ENCODE data around the gene C5AR2.
"Not testable (repeated sequence)": the region's sequence is repeated elsewhere in the genome, so short reads cannot be mapped to it uniquely, and the experiment has no call there.

C5AR2 gene

DNA sequence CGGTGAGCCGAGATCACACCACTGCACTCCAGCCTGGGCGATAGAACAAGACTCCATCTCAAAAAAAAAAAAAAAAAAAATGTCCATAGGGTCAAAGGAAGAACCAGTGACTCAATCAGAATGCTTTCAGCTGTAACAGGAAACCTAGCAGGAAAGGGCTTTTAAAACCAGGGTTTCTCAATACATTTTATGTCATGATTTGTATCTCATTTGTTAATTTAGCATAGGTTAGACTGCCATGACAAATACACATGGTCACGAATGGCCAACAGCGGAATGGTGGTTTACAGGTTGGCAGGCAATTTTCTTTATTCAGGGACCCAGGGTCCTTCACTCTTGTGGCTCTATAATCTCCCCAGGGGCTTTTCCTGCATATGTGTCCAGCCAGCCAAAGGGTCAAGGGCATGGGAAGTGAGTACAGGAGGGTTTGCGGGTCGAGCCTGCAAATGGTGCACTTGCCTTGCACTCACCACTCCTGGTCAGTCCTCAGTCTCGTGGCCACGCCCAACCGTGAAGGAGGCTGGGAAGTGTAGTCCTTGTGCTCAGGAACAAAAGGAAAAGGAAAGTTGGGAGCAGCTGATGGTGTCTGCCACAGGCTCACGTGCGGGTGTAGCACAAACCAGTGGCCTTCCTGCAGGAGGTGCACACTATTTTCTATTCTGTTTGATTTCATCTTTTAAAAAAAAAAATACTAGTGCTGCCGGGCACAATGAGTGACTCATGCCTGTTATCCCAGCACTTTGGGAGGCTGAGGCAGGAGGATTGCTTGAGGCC is 32.0 kb downstream of the C5AR2 start:
- DNase-seq = no peak

DNA sequence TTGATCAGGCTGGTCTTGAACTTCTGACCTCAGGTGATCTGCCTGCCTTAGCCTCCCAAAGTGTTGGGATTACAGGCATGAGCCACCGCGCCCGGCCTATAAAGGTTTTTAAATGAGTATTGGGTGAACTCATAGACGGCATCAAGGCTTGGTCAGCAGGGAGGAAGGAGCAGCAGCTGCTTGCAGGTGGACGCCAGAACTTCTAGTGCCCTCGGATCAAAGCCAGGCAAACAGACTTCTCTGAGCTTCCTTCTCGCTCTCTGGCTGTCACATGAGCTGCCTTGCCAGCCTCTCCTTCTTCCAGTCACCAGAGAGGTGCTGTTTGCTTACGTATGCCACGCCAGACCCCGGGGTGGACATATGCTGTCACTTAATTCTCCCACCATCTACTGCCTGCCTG is 33.5 kb downstream of the C5AR2 start:
- not testable (repeated sequence) for DNase-seq

DNA sequence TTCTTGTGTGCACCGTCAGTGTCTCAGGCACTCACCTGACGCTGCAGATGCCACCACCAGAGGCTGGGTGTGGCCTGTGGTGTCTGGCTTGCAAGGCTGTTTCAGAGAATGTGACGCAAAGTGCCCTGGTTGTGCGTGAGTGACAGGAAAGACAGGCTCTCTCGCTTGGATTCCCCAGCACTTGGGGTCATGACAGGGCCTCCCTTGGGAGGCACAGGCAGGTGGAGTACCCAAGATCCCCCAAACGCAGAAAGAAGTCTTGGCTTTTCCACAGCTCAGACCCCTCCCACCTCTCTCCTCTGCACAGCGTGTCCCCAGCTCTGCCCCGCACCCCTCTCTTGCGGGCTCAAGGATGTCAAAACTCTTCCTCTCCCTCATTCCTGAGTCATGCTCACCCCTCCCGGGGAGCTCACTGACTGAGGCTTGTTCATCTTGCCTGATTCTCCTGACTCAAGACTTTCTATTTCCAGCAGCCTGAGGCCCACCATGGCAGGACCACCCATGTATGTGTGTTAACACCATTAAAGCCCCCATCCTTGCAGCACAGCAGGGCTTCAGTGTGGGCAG is 38.2 kb downstream of the C5AR2 start:
- DNase-seq = peak in 1 of 2 donors; percentile 73

DNA sequence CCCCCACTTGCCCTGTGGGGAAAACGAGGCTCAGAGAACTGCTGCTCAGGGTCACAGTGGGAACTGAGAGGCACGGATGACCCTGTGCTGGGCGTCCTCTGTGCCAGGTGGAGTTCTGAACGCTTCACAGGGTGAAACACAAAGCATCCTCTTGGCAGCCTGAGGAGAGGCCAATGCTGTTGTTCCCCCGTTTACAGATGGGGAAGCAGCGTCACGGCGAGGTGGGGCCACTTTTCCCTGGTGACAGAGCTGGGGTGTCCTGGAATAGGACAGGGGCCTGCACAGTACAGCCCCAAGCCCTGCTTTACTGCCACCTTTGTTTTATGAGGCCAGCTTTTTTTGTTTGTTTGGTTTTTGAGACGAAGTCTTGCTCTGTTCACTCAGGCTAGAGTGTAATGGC is 39.3 kb downstream of the C5AR2 start:
- peak in 1 of 2 donors; percentile 26 for DNase-seq

DNA sequence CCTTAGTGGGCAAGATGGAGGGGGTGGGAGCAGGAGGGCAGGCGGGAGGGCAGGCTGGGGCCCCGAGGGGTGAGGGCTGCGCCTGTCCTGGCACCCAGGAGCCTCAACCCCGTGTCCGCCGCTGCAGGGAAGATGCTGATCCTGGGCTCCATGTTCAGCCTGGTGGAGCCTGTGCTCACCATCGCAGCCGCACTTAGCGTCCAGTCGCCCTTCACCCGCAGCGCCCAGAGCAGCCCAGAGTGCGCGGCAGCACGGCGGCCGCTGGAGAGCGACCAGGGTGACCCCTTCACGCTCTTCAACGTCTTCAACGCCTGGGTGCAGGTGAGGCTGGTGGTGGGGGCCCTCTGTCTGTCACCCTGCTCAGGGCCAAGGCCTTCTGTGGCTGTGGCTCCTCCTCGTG is 40.6 kb downstream of the C5AR2 start:
- no peak for DNase-seq

DNA sequence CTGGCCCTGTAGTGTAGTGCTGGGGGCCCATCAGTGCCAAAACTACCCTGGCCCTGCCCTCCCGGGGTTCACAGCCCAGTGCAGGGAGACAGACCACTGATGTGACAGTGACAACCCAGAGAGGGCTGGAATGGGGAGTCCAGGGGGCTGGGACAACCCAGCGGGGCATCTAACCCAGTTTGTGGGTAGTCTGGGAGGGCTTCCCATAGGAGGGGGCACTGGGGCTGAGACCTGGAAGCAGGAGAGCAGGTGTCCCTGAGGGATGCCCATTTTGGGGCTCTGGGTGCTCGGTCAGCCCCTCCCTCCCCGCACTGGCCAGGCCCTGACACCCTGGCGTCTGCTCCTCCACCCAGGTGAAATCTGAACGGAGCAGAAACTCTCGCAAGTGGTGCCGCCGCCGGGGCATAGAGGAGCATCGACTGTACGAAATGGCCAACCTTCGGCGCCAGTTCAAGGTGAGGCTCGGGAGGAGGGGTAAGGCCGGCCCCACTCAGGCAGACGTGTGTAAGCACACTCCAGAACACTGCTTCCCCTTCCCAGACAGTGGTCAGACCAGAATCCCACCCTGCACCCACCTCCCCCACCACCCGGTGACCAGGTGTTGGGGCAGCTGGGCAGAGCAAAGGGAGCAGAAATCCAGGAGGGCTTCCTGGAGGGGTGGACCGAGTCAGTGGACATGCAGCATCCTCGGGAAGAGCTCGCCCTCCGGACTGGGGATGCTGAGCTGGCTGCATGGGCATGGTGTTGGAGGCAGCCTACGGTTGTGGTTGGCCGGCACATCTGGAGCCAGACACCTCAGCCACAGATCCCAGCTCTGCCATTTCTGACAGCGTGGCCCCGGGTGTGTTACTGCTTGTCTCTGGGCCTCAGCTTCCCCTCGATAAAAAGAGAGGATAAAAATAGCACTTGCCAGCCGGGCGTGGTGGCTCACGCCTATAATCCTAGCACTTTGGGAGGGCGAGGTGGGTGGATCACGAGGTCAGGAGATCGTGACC is 41.6 kb downstream of the C5AR2 start:
- DNase-seq = no peak

DNA sequence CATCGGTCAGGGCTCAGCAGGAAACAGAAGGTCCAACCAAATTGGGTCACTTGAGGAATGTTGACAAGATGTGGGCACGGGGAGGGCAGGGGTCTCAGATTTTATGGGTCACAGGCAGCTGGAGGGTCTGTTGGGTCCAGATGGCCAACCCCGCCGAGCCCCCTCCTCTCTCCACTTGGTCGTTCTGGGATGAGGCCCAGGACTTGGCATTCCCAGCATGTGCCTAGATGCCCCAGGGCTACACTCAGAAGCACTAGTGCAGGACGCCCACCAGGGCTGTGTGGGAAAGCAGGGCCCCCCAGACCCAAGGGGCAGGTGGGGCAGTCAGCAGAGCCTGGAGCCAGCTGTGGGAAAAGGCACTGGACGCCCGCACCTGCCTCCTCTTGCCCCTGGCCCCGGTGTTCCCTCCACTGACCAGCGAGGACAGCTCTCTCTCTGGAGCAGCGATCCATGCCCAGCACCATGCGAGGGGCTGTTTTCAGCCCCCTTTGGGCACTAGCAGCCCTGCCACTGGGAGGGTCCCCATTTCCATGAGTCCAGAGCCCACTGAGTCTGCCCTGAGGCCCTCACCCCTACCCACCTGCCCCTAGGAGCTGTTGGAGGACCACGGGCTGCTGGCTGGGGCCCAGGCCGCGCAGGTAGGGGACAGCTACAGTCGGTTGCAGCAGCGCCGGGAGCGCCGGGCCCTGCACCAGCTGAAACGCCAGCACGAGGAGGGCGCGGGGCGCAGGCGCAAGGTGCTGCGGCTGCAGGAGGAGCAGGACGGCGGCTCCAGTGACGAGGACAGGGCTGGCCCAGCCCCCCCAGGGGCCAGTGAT is 43.1 kb downstream of the C5AR2 start:
- DNase-seq = no peak

DNA sequence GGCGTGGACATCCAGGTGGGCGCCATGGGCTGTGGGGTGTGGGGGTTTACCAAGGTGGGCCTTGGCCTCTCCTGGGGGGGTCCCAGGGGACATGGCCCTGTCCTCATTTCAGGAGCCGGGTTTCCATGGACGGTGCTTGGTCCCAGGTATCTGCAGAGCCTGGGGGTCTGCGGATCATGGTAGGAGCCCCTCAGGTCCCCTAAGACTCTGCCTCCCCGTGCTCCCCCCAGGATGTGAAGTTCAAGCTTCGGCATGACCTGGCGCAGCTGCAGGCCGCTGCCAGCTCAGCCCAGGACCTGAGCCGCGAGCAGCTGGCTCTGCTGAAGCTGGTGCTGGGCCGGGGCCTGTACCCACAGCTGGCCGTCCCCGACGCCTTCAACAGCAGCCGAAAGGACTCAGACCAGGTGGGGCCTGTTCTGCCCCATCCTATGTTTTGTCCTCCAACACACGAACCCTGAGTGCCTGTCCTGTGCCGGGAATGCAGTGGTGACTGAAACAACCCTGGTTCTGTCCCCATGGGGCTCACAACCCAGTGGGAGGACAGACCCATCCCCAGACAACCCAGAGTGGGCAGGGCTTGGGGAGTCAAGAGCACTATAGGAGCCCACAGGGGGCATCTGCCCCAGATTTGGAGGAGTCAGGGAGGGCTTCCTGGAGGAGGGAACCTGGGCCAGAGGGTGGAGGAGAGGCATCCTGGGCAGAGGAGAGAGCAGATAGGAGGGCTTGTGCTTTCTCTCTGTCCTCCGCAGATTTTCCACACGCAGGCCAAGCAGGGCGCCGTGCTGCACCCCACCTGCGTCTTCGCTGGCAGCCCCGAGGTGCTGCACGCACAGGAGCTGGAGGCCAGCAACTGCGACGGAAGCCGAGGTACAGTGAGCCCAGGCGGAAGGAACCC is 44.0 kb downstream of the C5AR2 start:
- DNase-seq = no peak

DNA sequence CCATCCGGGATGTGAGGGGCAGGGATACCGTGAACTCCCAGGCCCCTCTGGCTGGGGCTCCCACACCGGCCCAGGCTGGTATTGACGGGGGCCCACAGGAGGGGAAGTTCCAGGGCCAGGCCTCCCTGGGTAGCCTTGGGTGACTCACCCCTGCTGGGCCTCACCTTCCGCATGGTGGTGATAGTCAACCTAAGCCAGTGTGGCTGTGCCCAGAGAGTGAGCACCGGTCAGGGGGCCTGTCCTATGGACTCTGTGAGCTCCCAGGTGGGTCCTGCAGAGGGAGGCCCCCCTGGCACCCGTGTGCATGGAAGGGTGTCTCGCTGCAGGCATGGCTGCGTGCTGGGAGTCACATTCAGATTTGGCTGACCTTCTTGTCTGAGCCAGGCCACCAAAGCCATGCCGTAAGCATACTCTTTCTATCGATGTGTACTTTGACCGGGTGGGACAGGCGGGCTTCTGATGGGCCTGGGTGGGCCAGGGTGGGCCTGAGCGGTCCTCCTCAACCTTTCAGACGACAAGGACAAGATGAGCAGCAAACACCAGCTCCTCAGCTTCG is 44.7 kb downstream of the C5AR2 start:
- DNase-seq = peak in 1 of 2 donors; percentile 41

DNA sequence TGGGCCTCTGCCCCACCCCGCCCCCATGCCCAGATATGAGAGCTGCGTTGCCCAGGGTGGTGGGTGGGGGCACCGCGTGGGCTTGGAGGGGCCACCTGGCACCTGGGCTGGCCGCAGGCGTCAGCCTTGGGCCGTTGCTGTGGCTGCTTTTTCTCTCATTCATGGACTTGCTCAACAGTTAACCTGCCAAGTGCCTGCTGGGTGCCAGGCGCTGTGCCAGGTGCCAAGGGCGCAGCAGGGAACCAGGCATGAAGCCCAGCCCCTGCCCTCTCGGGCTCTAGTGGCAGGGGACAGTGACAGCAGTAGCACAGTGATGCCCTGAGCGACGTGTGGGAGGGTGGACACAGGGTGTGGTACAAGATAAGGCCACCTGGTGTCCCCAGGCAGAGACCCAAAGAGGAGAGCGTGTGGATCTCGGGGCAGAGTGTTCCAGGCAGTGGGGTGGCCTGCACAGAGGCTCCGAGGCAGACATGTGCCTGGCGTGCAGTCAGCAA is 45.3 kb downstream of the C5AR2 start:
- DNase-seq = no peak

DNA sequence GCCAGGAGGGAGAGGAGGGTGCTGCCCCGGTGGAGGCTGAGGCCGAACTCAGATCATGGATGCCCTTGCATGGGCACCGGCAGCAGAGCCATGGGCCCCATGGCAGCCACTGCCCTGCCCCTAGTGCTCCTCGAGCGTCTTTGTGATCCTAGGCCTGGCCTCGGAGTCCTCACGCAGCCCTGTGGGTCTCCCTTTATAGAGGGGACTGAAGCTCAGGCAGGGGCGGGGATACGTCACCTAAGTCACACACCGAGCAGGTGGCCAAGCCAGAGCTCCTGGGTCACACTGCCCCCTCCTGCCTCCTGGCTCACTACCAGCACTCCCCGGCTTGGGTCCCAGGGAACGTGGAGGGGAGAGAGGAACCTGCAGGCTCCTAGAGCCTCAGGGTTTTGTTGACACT is 45.8 kb downstream of the C5AR2 start:
- no peak for DNase-seq

DNA sequence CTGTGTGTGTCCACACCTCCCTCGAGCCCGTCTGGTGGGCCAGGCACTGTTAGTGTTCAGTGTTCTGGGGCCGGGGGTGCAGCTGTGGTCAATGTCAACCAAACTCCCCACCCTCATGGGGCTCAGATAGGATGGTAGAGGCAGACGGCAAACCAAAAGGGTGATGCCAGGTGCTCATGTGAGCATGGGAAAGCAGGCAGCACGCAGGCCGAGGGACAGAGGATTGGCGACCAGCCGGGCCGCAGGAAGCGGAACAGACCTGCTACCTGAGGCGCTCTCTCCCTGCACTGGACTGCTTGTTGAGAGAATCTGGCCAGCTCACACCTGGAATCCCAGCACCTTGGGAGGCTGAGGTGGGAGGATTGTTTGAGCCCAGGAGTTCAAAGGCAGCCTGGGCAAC is 46.3 kb downstream of the C5AR2 start:
- DNase-seq = no peak

DNA sequence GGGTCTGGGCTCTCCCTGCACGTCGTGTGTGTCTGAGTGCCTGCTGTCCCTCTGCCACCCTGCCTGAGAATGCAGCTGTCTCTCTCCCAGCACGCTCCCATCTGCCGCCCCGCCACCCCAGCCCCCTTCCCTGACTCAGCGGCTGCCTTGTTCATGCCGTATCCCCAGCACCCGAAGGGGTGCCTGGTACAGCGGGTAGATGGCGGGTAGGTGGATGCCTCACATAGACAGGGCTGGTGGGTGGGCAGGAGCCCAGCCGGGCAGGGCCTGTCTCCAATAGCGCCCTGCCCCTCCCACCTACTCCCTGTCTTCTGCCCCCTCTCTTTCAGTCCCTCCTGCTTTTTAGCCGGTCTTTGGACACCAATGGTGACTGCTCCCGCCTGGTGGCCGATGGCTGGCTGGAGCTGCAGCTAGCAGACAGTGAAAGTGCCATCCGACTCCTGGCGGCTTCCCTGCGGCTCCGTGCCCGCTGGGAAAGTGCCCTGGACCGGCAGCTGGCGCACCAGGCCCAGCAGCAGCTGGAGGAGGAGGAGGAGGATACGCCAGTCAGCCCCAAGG is 47.5 kb downstream of the C5AR2 start:
- no peak for DNase-seq

DNA sequence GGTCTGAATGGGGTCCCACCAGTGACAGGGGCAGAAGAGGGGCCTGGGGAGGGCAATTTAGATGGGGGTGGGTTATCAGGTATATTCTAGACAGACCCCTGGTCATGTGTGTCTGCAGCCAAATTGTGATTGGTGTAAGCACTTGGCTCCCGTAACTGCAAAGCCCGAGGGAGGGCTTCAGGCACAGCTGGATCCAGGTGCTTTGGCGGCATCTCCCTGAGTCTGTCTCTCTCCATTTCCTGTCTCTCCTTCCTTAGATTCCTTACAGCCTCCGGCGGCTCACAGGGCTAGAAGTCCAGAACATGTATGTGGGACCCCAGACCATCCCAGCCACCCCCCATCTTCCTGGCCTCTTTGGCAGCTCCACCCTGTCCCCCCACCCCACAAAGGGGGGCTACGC is 48.6 kb downstream of the C5AR2 start:
- DNase-seq = no peak

DNA sequence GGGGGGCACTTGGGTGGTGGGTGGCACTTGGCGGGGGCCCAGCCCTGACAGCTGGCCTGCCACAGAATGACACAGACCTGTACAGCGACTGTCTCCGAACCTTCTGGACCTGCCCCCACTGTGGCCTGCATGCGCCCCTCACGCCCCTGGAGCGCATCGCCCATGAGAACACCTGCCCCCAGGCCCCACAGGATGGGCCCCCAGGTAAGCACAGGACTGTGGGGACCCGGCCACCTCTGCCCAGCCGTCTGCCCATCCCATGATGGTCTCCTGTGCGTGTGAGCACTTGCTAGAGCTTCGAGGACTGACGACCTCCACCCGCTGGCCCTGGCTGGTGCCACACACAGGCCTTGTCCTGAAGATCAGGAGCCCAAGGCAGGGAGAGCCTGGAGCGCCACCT is 49.1 kb downstream of the C5AR2 start:
- no peak for DNase-seq

DNA sequence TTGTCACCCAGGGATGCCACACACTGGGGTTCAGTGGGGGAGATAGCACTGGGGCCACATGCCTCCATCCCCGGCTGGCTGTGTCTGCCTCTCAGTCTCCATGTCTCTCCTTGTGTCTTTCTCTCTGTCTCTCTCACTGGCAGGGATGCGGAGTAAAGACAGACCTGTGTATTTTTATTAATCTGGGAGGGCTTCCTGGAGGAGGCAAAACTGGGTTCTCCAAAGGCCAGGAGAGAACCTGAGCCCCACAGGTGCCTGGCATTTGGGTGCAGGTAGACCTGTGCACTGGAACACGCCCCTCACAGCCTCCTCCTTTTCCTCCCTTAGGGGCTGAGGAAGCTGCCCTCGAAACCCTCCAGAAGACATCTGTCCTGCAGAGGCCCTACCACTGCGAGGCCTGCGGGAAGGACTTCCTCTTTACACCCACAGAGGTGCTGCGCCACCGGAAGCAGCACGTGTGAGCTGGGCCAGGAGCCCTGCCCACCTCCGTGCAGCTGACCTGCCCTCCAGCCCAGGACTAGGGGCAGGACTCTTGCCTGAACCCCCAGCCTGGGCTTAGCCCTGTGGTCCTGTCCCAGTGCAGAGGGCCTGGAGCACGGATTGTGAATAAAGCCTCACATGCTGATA is 49.8 kb downstream of the C5AR2 start:
- peak; percentile 43 to 50 for DNase-seq

DNA sequence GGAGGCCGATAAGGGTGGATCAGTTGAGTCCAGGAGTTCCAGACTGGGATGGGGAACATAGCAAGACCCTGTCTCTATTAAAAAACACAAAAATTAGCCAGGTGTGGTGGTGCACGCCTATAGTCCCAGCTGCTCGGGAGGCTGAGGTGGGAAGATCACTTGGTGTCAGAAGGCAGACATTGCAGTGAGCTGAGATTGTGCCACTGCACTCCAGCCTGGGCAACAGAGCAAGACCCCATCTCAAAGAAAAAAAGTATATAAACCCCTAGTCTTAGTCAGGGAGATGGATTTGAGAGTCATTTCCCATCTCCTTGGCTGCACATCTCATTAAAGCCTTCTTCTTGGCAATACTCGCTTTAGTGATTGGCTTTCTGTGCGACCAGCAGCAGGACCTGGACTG is 51.9 kb downstream of the C5AR2 start:
- not testable (repeated sequence) for DNase-seq

DNA sequence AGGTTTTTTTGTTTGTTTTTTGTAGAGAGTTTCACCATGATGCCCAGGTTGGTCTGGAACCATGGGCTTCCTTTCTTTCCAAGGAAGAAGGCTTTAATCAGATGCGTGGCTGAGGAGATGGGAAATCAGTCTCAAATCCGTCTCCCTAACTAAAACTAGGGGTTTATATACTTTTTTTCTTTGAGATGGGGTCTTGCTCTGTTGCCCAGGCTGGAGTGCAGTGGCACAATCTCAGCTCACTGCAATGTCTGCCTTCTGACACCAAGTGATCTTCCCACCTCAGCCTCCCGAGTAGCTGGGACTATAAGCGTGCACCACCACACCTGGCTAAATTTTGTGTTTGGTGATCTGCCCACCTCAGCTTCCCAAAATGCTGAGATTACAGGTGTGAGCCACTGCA is 52.6 kb downstream of the C5AR2 start:
- not testable (repeated sequence) for DNase-seq

DNA sequence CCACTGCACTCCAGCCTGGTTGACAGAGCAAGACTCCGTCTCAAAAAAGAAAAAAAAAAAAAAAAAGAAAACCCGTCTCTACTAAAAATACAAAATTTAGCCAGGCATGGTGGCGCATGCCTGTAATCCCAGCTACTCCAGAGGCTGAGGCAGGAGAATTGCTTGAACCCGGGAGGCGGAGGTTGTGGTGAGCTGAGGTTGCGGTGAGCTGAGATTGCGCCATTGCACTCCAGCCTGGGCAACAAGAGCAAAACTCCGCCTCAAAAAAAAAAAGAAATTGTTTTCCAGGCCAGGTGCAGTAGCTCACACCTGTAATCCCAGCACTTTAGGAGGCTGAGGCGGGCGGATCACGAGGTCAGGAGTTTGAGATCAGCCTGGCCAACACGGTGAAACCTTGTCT is 54.6 kb downstream of the C5AR2 start:
- not testable (repeated sequence) for DNase-seq

DNA sequence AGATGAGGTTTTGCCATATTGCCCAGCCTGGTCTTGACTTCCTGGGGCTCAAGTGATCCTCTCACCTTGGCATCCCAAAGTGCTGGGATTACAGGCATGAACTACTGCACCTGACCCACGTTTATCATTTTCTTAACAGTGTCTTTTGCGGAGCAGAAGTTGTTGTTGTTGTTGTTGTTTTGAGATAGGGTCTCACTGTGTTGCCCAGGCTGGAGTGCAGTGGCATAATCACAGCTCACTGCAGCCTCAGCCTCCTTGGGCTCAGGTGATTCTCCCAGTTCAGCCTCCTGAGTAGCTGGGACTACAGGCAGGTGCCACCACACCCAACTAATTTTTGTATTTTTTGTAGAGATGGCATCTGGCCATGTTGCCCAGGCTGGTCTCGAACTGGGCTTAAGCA is 55.6 kb downstream of the C5AR2 start:
- not testable (repeated sequence) for DNase-seq
